ENCODE measurements around the gene RNF39. TPM values are rescaled to one million over a fixed set of nuclear protein-coding genes. Genes with fewer than 3 reads are reported as not detected.

RNF39 gene
- total RNA-seq, 1 donor: not detected

DNA sequence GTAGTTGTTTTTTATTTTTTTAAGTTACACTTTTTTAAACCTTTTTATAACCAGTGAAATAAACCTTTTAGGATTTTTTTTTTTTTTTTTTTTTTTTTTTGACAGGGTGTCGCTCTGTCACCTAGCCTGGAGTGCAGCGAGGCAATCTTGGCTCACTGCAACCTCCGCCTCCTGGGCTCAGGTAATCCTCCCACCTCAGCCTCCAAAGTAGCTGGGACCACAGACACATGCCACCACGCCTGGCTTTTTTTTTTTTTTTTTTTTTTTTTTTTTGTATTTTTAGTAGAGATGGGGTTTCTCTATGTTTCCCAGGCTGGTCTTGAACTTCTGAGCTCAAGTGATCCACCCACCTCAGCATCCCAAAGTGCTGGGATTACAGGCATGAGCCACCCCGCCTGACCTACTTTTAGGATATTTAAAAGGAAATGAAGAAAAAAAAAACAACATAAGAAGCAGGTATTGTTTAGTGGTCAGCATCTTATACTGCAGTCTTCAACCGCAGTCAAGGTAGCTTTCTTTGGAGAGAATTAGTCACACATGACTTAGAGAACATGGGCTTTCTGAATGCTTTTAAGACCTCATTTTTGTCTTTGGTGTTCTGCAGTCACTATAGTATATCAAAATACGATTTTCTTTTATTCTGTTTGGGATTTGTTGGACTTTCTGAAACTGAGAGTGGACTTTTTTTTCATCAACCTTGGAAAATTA, 12.9 kb downstream of the RNF39 start:
- Histone ChIP-seq H3K27ac (ENCODE audit: low read depth, low read length) (peak overlapping the region; percentile 95), H3K36me3 (ENCODE audit: insufficient read depth, low read length) (peaks cover 10% of the 10 kb centered on the region), H3K79me2 (ENCODE audit: insufficient read depth, low read length) (peaks cover 37% of the 10 kb centered on the region), H3K4me3 (ENCODE audit: insufficient read depth, low read length) (peak overlapping the region; percentile 94), H3K9me3 (ENCODE audit: low read depth, low read length) (no peaks in the 10 kb centered on the region), H2AFZ (ENCODE audit: low read length) (no peak overlapping the region), H4K20me1 (ENCODE audit: insufficient read depth, low read length) (no peaks in the 10 kb centered on the region), H3K4me2 (ENCODE audit: insufficient read depth, low read length) (peak overlapping the region; percentile 99), H3K27me3 (ENCODE audit: insufficient read depth, low read length) (no peaks in the 10 kb centered on the region), H3K4me1 (ENCODE audit: insufficient read depth, low read length) (peaks cover 32% of the 10 kb centered on the region)
- DNase-seq (ENCODE audit: insufficient read length, low spot score, missing footprints): no peak
- TF ChIP-seq, protein P1, sequence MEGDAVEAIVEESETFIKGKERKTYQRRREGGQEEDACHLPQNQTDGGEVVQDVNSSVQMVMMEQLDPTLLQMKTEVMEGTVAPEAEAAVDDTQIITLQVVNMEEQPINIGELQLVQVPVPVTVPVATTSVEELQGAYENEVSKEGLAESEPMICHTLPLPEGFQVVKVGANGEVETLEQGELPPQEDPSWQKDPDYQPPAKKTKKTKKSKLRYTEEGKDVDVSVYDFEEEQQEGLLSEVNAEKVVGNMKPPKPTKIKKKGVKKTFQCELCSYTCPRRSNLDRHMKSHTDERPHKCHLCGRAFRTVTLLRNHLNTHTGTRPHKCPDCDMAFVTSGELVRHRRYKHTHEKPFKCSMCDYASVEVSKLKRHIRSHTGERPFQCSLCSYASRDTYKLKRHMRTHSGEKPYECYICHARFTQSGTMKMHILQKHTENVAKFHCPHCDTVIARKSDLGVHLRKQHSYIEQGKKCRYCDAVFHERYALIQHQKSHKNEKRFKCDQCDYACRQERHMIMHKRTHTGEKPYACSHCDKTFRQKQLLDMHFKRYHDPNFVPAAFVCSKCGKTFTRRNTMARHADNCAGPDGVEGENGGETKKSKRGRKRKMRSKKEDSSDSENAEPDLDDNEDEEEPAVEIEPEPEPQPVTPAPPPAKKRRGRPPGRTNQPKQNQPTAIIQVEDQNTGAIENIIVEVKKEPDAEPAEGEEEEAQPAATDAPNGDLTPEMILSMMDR (IDR thresholded peaks at IDR 0.05; ENCODE audit: extremely low read depth, low read depth, low read length): no peak

DNA sequence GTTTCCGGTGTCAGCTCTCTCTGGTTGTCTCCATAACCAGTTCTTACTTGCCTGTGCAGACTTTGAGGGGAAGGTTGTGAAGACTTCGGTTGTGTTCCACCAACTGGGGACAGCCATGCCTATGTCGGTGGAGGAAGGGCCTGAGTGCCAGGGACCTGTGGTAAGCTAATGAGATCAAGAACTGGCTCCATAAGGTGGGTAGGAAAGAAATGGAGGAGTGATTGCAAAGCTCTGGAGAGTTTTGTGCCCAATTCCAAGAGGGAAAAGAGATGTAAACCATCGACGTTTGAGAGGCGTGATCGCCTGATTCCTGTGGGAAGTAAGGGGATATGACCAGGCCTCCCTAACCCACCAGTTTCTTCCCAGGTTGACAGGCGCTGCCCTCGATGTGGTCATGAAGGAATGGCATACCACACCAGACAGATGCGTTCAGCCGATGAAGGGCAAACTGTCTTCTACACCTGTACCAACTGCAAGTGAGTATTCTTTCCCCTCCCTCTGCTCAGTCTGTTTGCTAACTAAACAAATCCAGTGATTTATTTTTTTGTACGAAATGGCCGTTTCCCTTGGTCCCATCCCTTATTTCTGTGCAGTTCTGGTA, 13.6 kb downstream of the RNF39 start:
- Histone ChIP-seq H3K4me1 (ENCODE audit: insufficient read depth, low read length) (peaks cover 29% of the 10 kb centered on the region), H3K36me3 (ENCODE audit: insufficient read depth, low read length) (peaks cover 14% of the 10 kb centered on the region), H3K4me2 (ENCODE audit: insufficient read depth, low read length) (peak overlapping the region; percentile 99), H3K27me3 (ENCODE audit: insufficient read depth, low read length) (no peaks in the 10 kb centered on the region), H3K27ac (ENCODE audit: low read depth, low read length) (peak overlapping the region; percentile 95), H3K4me3 (ENCODE audit: insufficient read depth, low read length) (peak overlapping the region; percentile 94), H3K9me3 (ENCODE audit: low read depth, low read length) (no peaks in the 10 kb centered on the region), H3K79me2 (ENCODE audit: insufficient read depth, low read length) (peaks cover 31% of the 10 kb centered on the region), H4K20me1 (ENCODE audit: insufficient read depth, low read length) (no peaks in the 10 kb centered on the region), H2AFZ (ENCODE audit: low read length) (peak overlapping the region; percentile 99)
- TF ChIP-seq, protein P1 (IDR thresholded peaks at IDR 0.05; ENCODE audit: extremely low read depth, low read depth, low read length): no peak
- DNase-seq (ENCODE audit: insufficient read length, low spot score, missing footprints): no peak

DNA sequence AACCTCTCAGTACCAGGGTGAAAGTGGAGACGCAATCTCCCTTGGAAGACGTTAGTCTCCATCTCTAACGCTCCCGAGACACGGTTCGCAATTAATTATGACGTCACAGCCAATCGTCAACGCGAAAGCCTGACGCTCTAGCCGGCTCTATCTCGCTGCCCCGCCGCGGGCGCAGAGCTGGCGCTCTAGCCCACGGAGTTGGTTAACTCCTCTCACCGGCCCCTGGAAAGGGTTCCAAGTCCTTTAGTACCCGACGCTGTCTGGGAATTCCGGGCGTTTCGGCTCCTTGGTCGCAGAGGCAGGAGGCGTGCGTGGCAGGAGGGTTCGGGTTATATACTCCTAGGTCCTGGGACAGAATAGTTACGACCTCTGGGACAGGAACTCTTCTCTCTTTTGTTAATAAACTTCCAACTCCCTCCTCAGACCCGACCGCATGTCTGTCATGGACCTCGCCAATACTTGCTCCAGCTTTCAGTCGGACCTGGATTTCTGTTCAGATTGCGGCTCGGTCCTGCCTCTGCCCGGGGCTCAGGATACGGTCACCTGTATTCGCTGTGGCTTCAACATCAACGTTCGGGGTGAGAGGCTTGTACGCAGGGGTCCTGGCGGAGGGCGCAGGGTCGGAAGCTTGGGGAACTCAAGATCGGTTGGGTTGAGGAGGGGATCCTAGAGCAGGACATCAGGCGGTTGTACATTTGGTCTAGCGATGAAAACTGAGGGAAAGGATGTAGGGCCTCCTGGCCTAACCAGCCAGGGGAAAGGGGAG, 14.3 kb downstream of the RNF39 start, which contains the start of gene POLR1H:
Gene POLR1H (plus strand): TSS at position 174 of the 766 bp plus-strand sequence. CDS start 260 bp downstream, at position 434.
- Histone ChIP-seq H3K4me2 (ENCODE audit: insufficient read depth, low read length) (peak within 1 kb of the TSS; percentile 99), H3K4me3 (ENCODE audit: insufficient read depth, low read length) (peak within 1 kb of the TSS; percentile 94), H3K36me3 (ENCODE audit: insufficient read depth, low read length) (peaks cover 15% of the 10 kb centered on the region), H2AFZ (ENCODE audit: low read length) (peak within 1 kb of the TSS; percentile 99), H3K27ac (ENCODE audit: low read depth, low read length) (peak within 1 kb of the TSS; percentile 95), H3K79me2 (ENCODE audit: insufficient read depth, low read length) (peaks cover 31% of the 10 kb centered on the region), H3K27me3 (ENCODE audit: insufficient read depth, low read length) (no peaks in the 10 kb centered on the region), H4K20me1 (ENCODE audit: insufficient read depth, low read length) (no peaks in the 10 kb centered on the region), H3K9me3 (ENCODE audit: low read depth, low read length) (no peaks in the 10 kb centered on the region), H3K4me1 (ENCODE audit: insufficient read depth, low read length) (peaks cover 26% of the 10 kb centered on the region)
- TF ChIP-seq, protein P1 (IDR thresholded peaks at IDR 0.05; ENCODE audit: extremely low read depth, low read depth, low read length): no peak
- peak; percentile 93 for DNase-seq (ENCODE audit: insufficient read length, low spot score, missing footprints)

Data from osteoblast (primary cell).